HG03108 (cell line): ENCODE measurements around the gene PBX1.
"Not testable (repeated sequence)": the region's sequence is repeated elsewhere in the genome, so short reads cannot be mapped to it uniquely, and the experiment has no call there.

Experiments
- ATAC-seq: cut with Tn5 transposase; IDR thresholded peaks from one replicate; pipeline ENCODE4 v1.9.1; 2021; ENCODE audit warnings: moderate library complexity; ENCODE audit not compliant: unreplicated experiment

PBX1 gene

GRCh38 chr1:164588516-164589341 lies 29.7 kb downstream of the PBX1 start:
- no peak for ATAC-seq

GRCh38 chr1:164589408-164589807 lies 30.4 kb downstream of the PBX1 start:
- ATAC-seq = no peak

GRCh38 chr1:164589961-164590507 lies 31.1 kb downstream of the PBX1 start:
- ATAC-seq = no peak

GRCh38 chr1:164590592-164590991 lies 31.6 kb downstream of the PBX1 start:
- ATAC-seq = no peak

- ATAC-seq = no peak
These were observed 32.9 kb downstream of the PBX1 start for GRCh38 chr1:164591858-164592257.

GRCh38 chr1:164592634-164593033 lies 33.6 kb downstream of the PBX1 start:
- no peak for ATAC-seq

- no peak for ATAC-seq
These were observed 36.2 kb downstream of the PBX1 start for GRCh38 chr1:164595212-164595611.

GRCh38 chr1:164596172-164596571 lies 37.2 kb downstream of the PBX1 start:
- no peak for ATAC-seq

- no peak for ATAC-seq
These were observed 39.7 kb downstream of the PBX1 start for GRCh38 chr1:164598719-164599118.

- ATAC-seq = no peak
These were observed 40.3 kb downstream of the PBX1 start for GRCh38 chr1:164599272-164599671.

- ATAC-seq = no peak
These were observed 42.6 kb downstream of the PBX1 start for GRCh38 chr1:164601399-164602100.

GRCh38 chr1:164602101-164602422 lies 43.1 kb downstream of the PBX1 start:
- no peak for ATAC-seq

GRCh38 chr1:164602480-164603093 lies 43.6 kb downstream of the PBX1 start:
- no peak for ATAC-seq

- ATAC-seq = not testable (repeated sequence)
These were observed 44.8 kb downstream of the PBX1 start for GRCh38 chr1:164603805-164604204.

- no peak for ATAC-seq
These were observed 45.6 kb downstream of the PBX1 start for GRCh38 chr1:164604541-164604940.

- no peak for ATAC-seq
These were observed 46.5 kb downstream of the PBX1 start for GRCh38 chr1:164605254-164606091.

GRCh38 chr1:164607351-164607750 lies 48.4 kb downstream of the PBX1 start:
- no peak for ATAC-seq

- no peak for ATAC-seq
These were observed 49.7 kb downstream of the PBX1 start for GRCh38 chr1:164608651-164609057.

- ATAC-seq = no peak
These were observed 50.1 kb downstream of the PBX1 start for GRCh38 chr1:164609089-164609488.

GRCh38 chr1:164610538-164611222 lies 51.7 kb downstream of the PBX1 start:
- ATAC-seq = no peak
